HCT116 (cell line): Measurements from ENCODE around the gene MANSC4.

ENCODE experiments used
- CTCF ChIP-seq, 3 experiments: fragments of 200-600 bp in 1 of 3; sonication (generic) in 1 of 3; IDR thresholded peaks in 2 of 3; conservative IDR thresholded peaks in 1 of 3; 2 replicates each; pipeline ENCODE4 v1.5.1; 2012 to 2017; ENCODE audit warnings: low read depth in 2 of 3, low read length in 2 of 3, antibody characterized with exemption in 1 of 3, borderline replicate concordance in 1 of 3, control low read depth in 1 of 3, mild to moderate bottlenecking in 1 of 3, mixed read lengths in 1 of 3, mixed run types in 1 of 3, moderate library complexity in 1 of 3; ENCODE audit not compliant: insufficient read depth in 1 of 3
- EZH2phosphoT487 ChIP-seq: fragments of 200-600 bp; IDR thresholded peaks from 2 replicates; pipeline ENCODE4 v1.6.1; 2018; ENCODE audit warnings: antibody characterized with exemption, borderline replicate concordance
- MAX ChIP-seq: IDR thresholded peaks from 2 replicates; pipeline ENCODE4 v1.6.1; 2012
- POLR2A ChIP-seq: IDR thresholded peaks from 2 replicates; pipeline ENCODE4 v1.7.0; 2011; ENCODE audit warnings: borderline replicate concordance; ENCODE audit not compliant: insufficient read depth, insufficient read length; ENCODE audit errors: extremely low read depth
- POLR2AphosphoS5 ChIP-seq: IDR thresholded peaks from 2 replicates; pipeline ENCODE4 v1.6.1; 2011; ENCODE audit warnings: mild to moderate bottlenecking, low read depth, low read length, moderate library complexity
- SIN3A ChIP-seq: IDR thresholded peaks from 2 replicates; pipeline ENCODE4 v1.6.1; 2012; ENCODE audit warnings: low read depth
- SRF ChIP-seq: IDR thresholded peaks from 2 replicates; pipeline ENCODE4 v1.6.1; 2012; ENCODE audit warnings: low read depth
- ZFX ChIP-seq: fragments of 450-650 bp; IDR thresholded peaks from 2 replicates; pipeline ENCODE4 v1.6.1; 2017
- ZNF274 ChIP-seq: fragments of 200-500 bp; sonication (Bioruptor generic); IDR thresholded peaks from 2 replicates; pipeline ENCODE4 v1.6.1; 2014; ENCODE audit warnings: mild to moderate bottlenecking, low read depth, low read length, inconsistent platforms

GRCh38 chr12:27808841-27809240 is 28.8 kb upstream of the MANSC4 start:
- no peak for TF ChIP-seq MAX
- no peak for TF ChIP-seq SRF
- TF ChIP-seq EZH2phosphoT487 = no peak
- TF ChIP-seq ZNF274 = no peak
- TF ChIP-seq SIN3A = no peak
- TF ChIP-seq POLR2A = no peak
- TF ChIP-seq CTCF (IDR thresholded peaks at IDR 0.05 in 2 of 3, conservative IDR thresholded peaks at IDR 0.05 in 1 of 3; ENCODE audit: borderline replicate concordance in 1 of 3, insufficient read depth in 1 of 3, low read depth in 2 of 3, low read length in 2 of 3) = no peak
- TF ChIP-seq ZFX = no peak
- no peak for TF ChIP-seq POLR2AphosphoS5
